Activated T-helper 2 cell treated with anti-CD3 and anti-CD28 coated beads, Interferon-gamma antibody, Interleukin-2, Interleukin-4, amounts not matched to agents 10 μg/mL and 5 μg/mL and 100 μg/mL, durations not matched to agents 14 hours and 24 hours and 36 hours (primary cell): ENCODE results near the gene UBE2J1. TPM values are rescaled to one million over a fixed set of nuclear protein-coding genes. Genes with fewer than 3 reads are reported as not detected.

Source experiments
- DNase-seq: peaks from one replicate; pipeline ENCODE4 v3.0.0; 2021; ENCODE audit warnings: low spot score
- H3K27ac Mint-ChIP-seq: one replicate; pipeline ENCODE4 v1.8.0; 2021; ENCODE audit warnings: mixed read lengths
- H3K27me3 Mint-ChIP-seq: one replicate; pipeline ENCODE4 v1.8.0; 2021; ENCODE audit warnings: low read depth, mixed read lengths
- H3K36me3 Mint-ChIP-seq: one replicate; pipeline ENCODE4 v1.8.0; 2021; ENCODE audit warnings: low read depth, mixed read lengths
- H3K4me1 Mint-ChIP-seq: one replicate; pipeline ENCODE4 v1.8.0; 2021; ENCODE audit warnings: low read depth, mixed read lengths
- H3K4me3 Mint-ChIP-seq: one replicate; pipeline ENCODE4 v1.8.0; 2021; ENCODE audit warnings: low read depth, mild to moderate bottlenecking, moderate library complexity, mixed read lengths
- H3K9me3 Mint-ChIP-seq: one replicate; pipeline ENCODE4 v1.8.0; 2021; ENCODE audit warnings: mixed read lengths
- intact Hi-C: fragments of 100-400 bp; cut with micrococcal nuclease; formaldehyde crosslinking; loops from one replicate; pipeline ENCODE4 v1.15.1; 2023
- total RNA-seq: library from RNA; stranded (reverse); gene quantifications from 2 replicates; pipeline ENCODE4 v1.2.3, GENCODE V29; 2022

The UBE2J1 gene
- total RNA-seq, 1 donor from 2014 or later: 34.4 TPM

- no peaks in the 10 kb centered on the region for H3K9me3 Mint-ChIP-seq
- no peak for DNase-seq
- no peak overlapping the region for H3K27ac Mint-ChIP-seq
- H3K27me3 Mint-ChIP-seq: no peaks in the 10 kb centered on the region
- intact Hi-C loops: no loop called here
- H3K36me3 Mint-ChIP-seq: peaks cover 54% of the 10 kb centered on the region
- H3K4me1 Mint-ChIP-seq: peaks cover 7% of the 10 kb centered on the region
- no peak overlapping the region for H3K4me3 Mint-ChIP-seq
Observed at GRCh38 chr6:89330910-89331309, 21.6 kb downstream of the UBE2J1 start.

GRCh38 chr6:89328976-89329375 lies 23.5 kb downstream of the UBE2J1 start:
- Mint-ChIP-seq H3K36me3 (peaks cover 57% of the 10 kb centered on the region), H3K4me1 (peaks cover 7% of the 10 kb centered on the region), H3K27ac (no peak overlapping the region), H3K9me3 (no peaks in the 10 kb centered on the region), H3K27me3 (no peaks in the 10 kb centered on the region), H3K4me3 (no peak overlapping the region)
- intact Hi-C loops: no loop called here
- no peak for DNase-seq

GRCh38 chr6:89324304-89324703 lies 28.2 kb downstream of the UBE2J1 start:
- no peak overlapping the region for H3K27ac Mint-ChIP-seq
- DNase-seq: no peak
- no peaks in the 10 kb centered on the region for H3K9me3 Mint-ChIP-seq
- H3K36me3 Mint-ChIP-seq: peaks cover 39% of the 10 kb centered on the region
- intact Hi-C loops: no loop called here
- no peak overlapping the region for H3K4me3 Mint-ChIP-seq
- H3K27me3 Mint-ChIP-seq: no peaks in the 10 kb centered on the region
- H3K4me1 Mint-ChIP-seq: peaks cover 5% of the 10 kb centered on the region

GRCh38 chr6:89323511-89323971 lies 29.0 kb downstream of the UBE2J1 start:
- Mint-ChIP-seq H3K27ac (no peak overlapping the region), H3K4me1 (no peaks in the 10 kb centered on the region), H3K36me3 (peaks cover 32% of the 10 kb centered on the region), H3K9me3 (no peaks in the 10 kb centered on the region), H3K27me3 (no peaks in the 10 kb centered on the region), H3K4me3 (no peak overlapping the region)
- intact Hi-C loops: no loop called here
- DNase-seq: no peak

GRCh38 chr6:89321131-89321970 lies 31.2 kb downstream of the UBE2J1 start:
- Mint-ChIP-seq H3K36me3 (peaks cover 16% of the 10 kb centered on the region), H3K27me3 (no peaks in the 10 kb centered on the region), H3K4me1 (no peaks in the 10 kb centered on the region), H3K27ac (no peak overlapping the region), H3K4me3 (no peak overlapping the region), H3K9me3 (no peaks in the 10 kb centered on the region)
- no peak for DNase-seq
- intact Hi-C loops: no loop called here

GRCh38 chr6:89320012-89320559 lies 32.4 kb downstream of the UBE2J1 start:
- H3K36me3 Mint-ChIP-seq: peaks cover 17% of the 10 kb centered on the region
- no peaks in the 10 kb centered on the region for H3K4me1 Mint-ChIP-seq
- no peak overlapping the region for H3K4me3 Mint-ChIP-seq
- no peaks in the 10 kb centered on the region for H3K9me3 Mint-ChIP-seq
- no peak for DNase-seq
- H3K27me3 Mint-ChIP-seq: no peaks in the 10 kb centered on the region
- intact Hi-C loops: no loop called here
- no peak overlapping the region for H3K27ac Mint-ChIP-seq

GRCh38 chr6:89317067-89317466 lies 35.5 kb downstream of the UBE2J1 start:
- H3K9me3 Mint-ChIP-seq: no peaks in the 10 kb centered on the region
- H3K27ac Mint-ChIP-seq: no peak overlapping the region

GRCh38 chr6:89315249-89315885 lies 37.2 kb downstream of the UBE2J1 start, which contains the start of gene GABRR2:
Gene GABRR2, minus strand, starts transcription at chr6:89315299. Its CDS starts 134 bp downstream, at chr6:89315165.
- Mint-ChIP-seq H3K36me3 (peaks cover 5% of the 10 kb centered on the region), H3K9me3 (no peaks in the 10 kb centered on the region), H3K27ac (no peak within 1 kb of the TSS), H3K4me3 (no peak within 1 kb of the TSS), H3K27me3 (no peaks in the 10 kb centered on the region), H3K4me1 (no peaks in the 10 kb centered on the region)
- intact Hi-C loops: no loop called here
- DNase-seq: no peak

More at GRCh38 chr6:89317067-89317466, 35.5 kb downstream of the UBE2J1 start:
- H3K4me1 Mint-ChIP-seq: no peaks in the 10 kb centered on the region
- no peaks in the 10 kb centered on the region for H3K27me3 Mint-ChIP-seq
- no peak for DNase-seq
- peaks cover 11% of the 10 kb centered on the region for H3K36me3 Mint-ChIP-seq
- no peak overlapping the region for H3K4me3 Mint-ChIP-seq
- intact Hi-C loops: no loop called here

GRCh38 chr6:89314692-89315091 lies 37.8 kb downstream of the UBE2J1 start:
- Mint-ChIP-seq H3K4me1 (no peaks in the 10 kb centered on the region), H3K9me3 (no peaks in the 10 kb centered on the region), H3K36me3 (peaks cover 5% of the 10 kb centered on the region), H3K27ac (no peak overlapping the region), H3K27me3 (no peaks in the 10 kb centered on the region), H3K4me3 (no peak overlapping the region)
- intact Hi-C loops: no loop called here
- no peak for DNase-seq

GRCh38 chr6:89313006-89313405 lies 39.5 kb downstream of the UBE2J1 start:
- H3K9me3 Mint-ChIP-seq: no peaks in the 10 kb centered on the region
- no peaks in the 10 kb centered on the region for H3K27me3 Mint-ChIP-seq
- intact Hi-C loops: no loop called here
- H3K27ac Mint-ChIP-seq: no peak overlapping the region
- H3K36me3 Mint-ChIP-seq: peaks cover 5% of the 10 kb centered on the region
- H3K4me3 Mint-ChIP-seq: no peak overlapping the region
- DNase-seq: no peak
- no peaks in the 10 kb centered on the region for H3K4me1 Mint-ChIP-seq

- intact Hi-C loops: no loop called here
- no peak for DNase-seq
- no peaks in the 10 kb centered on the region for H3K9me3 Mint-ChIP-seq
- peaks cover 5% of the 10 kb centered on the region for H3K36me3 Mint-ChIP-seq
- H3K4me3 Mint-ChIP-seq: no peak overlapping the region
- no peaks in the 10 kb centered on the region for H3K27me3 Mint-ChIP-seq
- no peaks in the 10 kb centered on the region for H3K4me1 Mint-ChIP-seq
- no peak overlapping the region for H3K27ac Mint-ChIP-seq
Observed at GRCh38 chr6:89311853-89312531, 40.5 kb downstream of the UBE2J1 start.

GRCh38 chr6:89311530-89311852 lies 41.0 kb downstream of the UBE2J1 start:
- Mint-ChIP-seq H3K9me3 (no peaks in the 10 kb centered on the region), H3K27me3 (no peaks in the 10 kb centered on the region), H3K4me3 (no peak overlapping the region), H3K27ac (no peak overlapping the region), H3K4me1 (no peaks in the 10 kb centered on the region), H3K36me3 (peaks cover 5% of the 10 kb centered on the region)
- intact Hi-C loops: no loop called here
- no peak for DNase-seq
